Measurements from ENCODE around the gene SMIM32. TPM values are rescaled to one million over a fixed set of nuclear protein-coding genes. Genes with fewer than 3 reads are reported as not detected.

SMIM32 gene
- total RNA-seq, 1 donor from 2014 or later, result 0.30 TPM

DNA sequence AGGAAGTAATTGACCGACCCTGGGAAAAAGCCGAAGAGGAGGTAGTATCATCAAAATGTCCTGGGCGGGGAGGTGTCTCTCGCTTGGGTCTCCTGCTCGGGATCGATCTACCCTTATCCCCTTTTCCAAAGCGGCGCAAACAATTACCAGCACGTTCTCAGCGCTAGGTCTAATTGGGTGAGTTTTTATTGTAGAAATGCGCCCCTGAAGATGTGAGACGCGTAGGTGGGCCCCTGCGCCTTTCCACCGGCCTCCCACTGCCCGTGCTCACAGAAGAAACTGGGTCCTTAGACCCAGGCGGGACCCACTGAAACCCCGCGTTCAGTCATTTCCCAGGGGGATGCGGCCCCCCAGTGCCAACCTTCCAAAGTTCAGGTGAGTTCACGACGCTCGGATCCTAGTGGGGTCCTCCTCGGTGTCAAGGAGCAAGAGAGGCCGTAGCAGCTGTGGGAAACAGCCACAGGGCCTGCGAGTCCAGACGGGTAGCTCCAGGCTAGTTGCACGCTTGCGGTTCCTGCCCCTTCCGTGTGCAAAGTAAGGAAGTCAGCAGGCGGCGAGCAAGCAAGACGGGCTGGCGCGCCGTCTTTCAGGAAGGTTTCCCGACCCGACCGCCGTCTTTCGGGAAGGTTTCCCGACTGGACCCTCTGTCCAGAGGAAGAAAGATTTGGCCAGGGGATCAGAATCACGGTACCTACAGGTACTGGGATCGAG lies 1.5 kb downstream of the SMIM32 start:
- H4K20me1 ChIP-seq (ENCODE audit: insufficient read depth, low read length), result peaks cover 37% of the 10 kb centered on the region
- no peaks in the 10 kb centered on the region for H3K36me3 ChIP-seq (ENCODE audit: insufficient read depth, low read length)
- H3K9me3 Mint-ChIP-seq (ENCODE audit: unreplicated experiment), result peaks cover 2% of the 10 kb centered on the region
- H3K4me3 ChIP-seq (ENCODE audit: insufficient read depth, low read depth, low read length), result peak overlapping the region; percentile 50
- peaks cover 38% of the 10 kb centered on the region for H3K27me3 Mint-ChIP-seq (ENCODE audit: low read depth, unreplicated experiment)
- peaks cover 14% of the 10 kb centered on the region for H3K4me1 ChIP-seq (ENCODE audit: insufficient read depth, low read length)
- no peak for TF ChIP-seq EZH2 (IDR thresholded peaks at IDR 0.05; ENCODE audit: insufficient read depth, low read length)
- TF ChIP-seq, protein P1, sequence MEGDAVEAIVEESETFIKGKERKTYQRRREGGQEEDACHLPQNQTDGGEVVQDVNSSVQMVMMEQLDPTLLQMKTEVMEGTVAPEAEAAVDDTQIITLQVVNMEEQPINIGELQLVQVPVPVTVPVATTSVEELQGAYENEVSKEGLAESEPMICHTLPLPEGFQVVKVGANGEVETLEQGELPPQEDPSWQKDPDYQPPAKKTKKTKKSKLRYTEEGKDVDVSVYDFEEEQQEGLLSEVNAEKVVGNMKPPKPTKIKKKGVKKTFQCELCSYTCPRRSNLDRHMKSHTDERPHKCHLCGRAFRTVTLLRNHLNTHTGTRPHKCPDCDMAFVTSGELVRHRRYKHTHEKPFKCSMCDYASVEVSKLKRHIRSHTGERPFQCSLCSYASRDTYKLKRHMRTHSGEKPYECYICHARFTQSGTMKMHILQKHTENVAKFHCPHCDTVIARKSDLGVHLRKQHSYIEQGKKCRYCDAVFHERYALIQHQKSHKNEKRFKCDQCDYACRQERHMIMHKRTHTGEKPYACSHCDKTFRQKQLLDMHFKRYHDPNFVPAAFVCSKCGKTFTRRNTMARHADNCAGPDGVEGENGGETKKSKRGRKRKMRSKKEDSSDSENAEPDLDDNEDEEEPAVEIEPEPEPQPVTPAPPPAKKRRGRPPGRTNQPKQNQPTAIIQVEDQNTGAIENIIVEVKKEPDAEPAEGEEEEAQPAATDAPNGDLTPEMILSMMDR (IDR thresholded peaks at IDR 0.05; ENCODE audit: insufficient read depth, low read depth, low read length), result no peak
- peaks cover 22% of the 10 kb centered on the region for H3K36me3 Mint-ChIP-seq (ENCODE audit: low read depth, unreplicated experiment)
- no peaks in the 10 kb centered on the region for H3K79me2 ChIP-seq (ENCODE audit: insufficient read depth, low read length)
- FAIRE-seq (no peak), DNase-seq (ENCODE audit: low read depth) (peak; percentile 33)
- H3K4me1 Mint-ChIP-seq (ENCODE audit: low read depth, unreplicated experiment), result peaks cover 11% of the 10 kb centered on the region
- peak overlapping the region; percentile 18 for H3K27ac Mint-ChIP-seq (ENCODE audit: unreplicated experiment)
- H3K9ac ChIP-seq (ENCODE audit: low read length), result no peak overlapping the region
- no peaks in the 10 kb centered on the region for H3K9me3 ChIP-seq (ENCODE audit: insufficient read depth, low read depth, low read length)
- no peak overlapping the region for H3K27ac ChIP-seq (ENCODE audit: low read depth, low read length)
- peaks cover 44% of the 10 kb centered on the region for H3K27me3 ChIP-seq (ENCODE audit: insufficient read depth, low read length)
- peak overlapping the region; percentile 83 for H3K4me2 ChIP-seq (ENCODE audit: low read length)
- peak overlapping the region; percentile 41 for H3K4me3 Mint-ChIP-seq (ENCODE audit: unreplicated experiment)
- H2AFZ ChIP-seq (ENCODE audit: low read depth, low read length), result no peak overlapping the region

DNA sequence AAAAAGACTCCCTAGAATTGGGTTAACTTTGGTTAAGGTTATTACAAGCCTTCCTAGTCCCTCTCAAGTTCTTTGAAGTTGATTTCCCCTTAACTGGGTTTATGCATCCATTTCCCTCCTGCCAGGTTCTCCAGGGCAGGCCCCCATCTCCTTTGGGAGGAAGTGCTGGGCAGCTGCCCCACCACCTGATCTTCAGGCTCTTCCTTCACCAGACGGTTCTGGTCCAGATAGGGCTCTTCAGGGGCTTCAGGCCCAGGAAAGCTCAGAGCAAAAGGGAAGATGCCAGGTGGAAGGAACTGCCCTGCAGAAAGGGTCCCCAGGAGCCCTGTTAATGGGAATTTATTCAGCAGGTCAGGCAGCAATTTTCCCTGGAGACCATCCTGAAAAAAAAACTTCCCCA lies 2.1 kb downstream of the SMIM32 start:
- no peak overlapping the region for H2AFZ ChIP-seq (ENCODE audit: low read depth, low read length)
- peaks cover 38% of the 10 kb centered on the region for H3K27me3 Mint-ChIP-seq (ENCODE audit: low read depth, unreplicated experiment)
- DNase-seq (ENCODE audit: low read depth) (no peak), FAIRE-seq (no peak)
- H3K4me3 Mint-ChIP-seq (ENCODE audit: unreplicated experiment), result no peak overlapping the region
- H3K79me2 ChIP-seq (ENCODE audit: insufficient read depth, low read length), result no peaks in the 10 kb centered on the region
- H3K27ac Mint-ChIP-seq (ENCODE audit: unreplicated experiment), result no peak overlapping the region
- peaks cover 2% of the 10 kb centered on the region for H3K9me3 Mint-ChIP-seq (ENCODE audit: unreplicated experiment)
- no peaks in the 10 kb centered on the region for H3K36me3 ChIP-seq (ENCODE audit: insufficient read depth, low read length)
- H3K4me1 Mint-ChIP-seq (ENCODE audit: low read depth, unreplicated experiment), result peaks cover 5% of the 10 kb centered on the region
- H3K27me3 ChIP-seq (ENCODE audit: insufficient read depth, low read length), result peaks cover 44% of the 10 kb centered on the region
- no peak overlapping the region for H3K4me3 ChIP-seq (ENCODE audit: insufficient read depth, low read depth, low read length)
- H3K9me3 ChIP-seq (ENCODE audit: insufficient read depth, low read depth, low read length), result no peaks in the 10 kb centered on the region
- peaks cover 42% of the 10 kb centered on the region for H4K20me1 ChIP-seq (ENCODE audit: insufficient read depth, low read length)
- no peak overlapping the region for H3K4me2 ChIP-seq (ENCODE audit: low read length)
- H3K9ac ChIP-seq (ENCODE audit: low read length), result no peak overlapping the region
- H3K27ac ChIP-seq (ENCODE audit: low read depth, low read length), result no peak overlapping the region
- H3K4me1 ChIP-seq (ENCODE audit: insufficient read depth, low read length), result peaks cover 9% of the 10 kb centered on the region
- H3K36me3 Mint-ChIP-seq (ENCODE audit: low read depth, unreplicated experiment), result peaks cover 24% of the 10 kb centered on the region
- TF ChIP-seq, protein P1 (IDR thresholded peaks at IDR 0.05; ENCODE audit: insufficient read depth, low read depth, low read length), result no peak
- no peak for TF ChIP-seq EZH2 (IDR thresholded peaks at IDR 0.05; ENCODE audit: insufficient read depth, low read length)

DNA sequence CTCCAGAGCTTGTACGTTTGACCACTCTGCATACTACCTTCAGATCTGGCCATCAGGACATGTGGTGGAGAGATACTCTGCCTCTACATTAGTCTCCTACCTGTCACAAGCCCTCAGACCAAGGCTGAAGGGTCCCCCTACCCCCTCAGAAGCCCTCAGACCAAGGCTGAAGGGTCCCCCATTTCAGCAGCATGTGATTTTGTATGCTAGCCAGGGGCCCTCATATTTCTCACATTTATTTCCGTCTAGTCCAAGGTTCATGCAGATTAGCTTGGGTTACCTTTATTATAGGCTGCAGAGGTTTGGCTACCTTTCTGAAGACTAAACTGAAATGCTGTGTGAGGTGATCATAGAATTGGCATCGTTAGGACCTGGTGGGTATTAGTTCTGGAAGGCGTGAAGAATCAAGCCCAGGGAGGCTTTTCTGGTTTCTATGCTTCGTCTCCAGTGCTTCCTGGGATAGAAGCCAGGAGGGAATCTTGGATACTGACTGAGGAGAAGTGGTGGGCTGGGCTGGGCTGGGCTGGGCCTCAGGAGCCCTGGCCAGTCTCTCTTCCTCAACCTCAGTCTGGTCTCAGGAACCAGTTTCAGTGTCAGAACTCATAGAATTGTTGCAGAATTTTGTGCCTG lies 2.8 kb downstream of the SMIM32 start:
- Histone ChIP-seq H3K27ac (ENCODE audit: low read depth, low read length) (no peak overlapping the region), H3K9me3 (ENCODE audit: insufficient read depth, low read depth, low read length) (no peaks in the 10 kb centered on the region), H3K9ac (ENCODE audit: low read length) (no peak overlapping the region), H3K27me3 (ENCODE audit: insufficient read depth, low read length) (peaks cover 44% of the 10 kb centered on the region), H3K4me2 (ENCODE audit: low read length) (no peak overlapping the region), H4K20me1 (ENCODE audit: insufficient read depth, low read length) (peaks cover 48% of the 10 kb centered on the region), H3K36me3 (ENCODE audit: insufficient read depth, low read length) (no peaks in the 10 kb centered on the region), H2AFZ (ENCODE audit: low read depth, low read length) (no peak overlapping the region), H3K4me3 (ENCODE audit: insufficient read depth, low read depth, low read length) (no peak overlapping the region), H3K4me1 (ENCODE audit: insufficient read depth, low read length) (peaks cover 9% of the 10 kb centered on the region), H3K79me2 (ENCODE audit: insufficient read depth, low read length) (no peaks in the 10 kb centered on the region)
- H3K4me1 Mint-ChIP-seq (ENCODE audit: low read depth, unreplicated experiment), result peaks cover 3% of the 10 kb centered on the region
- FAIRE-seq, result no peak
- no peak for DNase-seq (ENCODE audit: low read depth)
- H3K27me3 Mint-ChIP-seq (ENCODE audit: low read depth, unreplicated experiment), result peaks cover 36% of the 10 kb centered on the region
- H3K4me3 Mint-ChIP-seq (ENCODE audit: unreplicated experiment), result no peak overlapping the region
- peaks cover 2% of the 10 kb centered on the region for H3K9me3 Mint-ChIP-seq (ENCODE audit: unreplicated experiment)
- H3K36me3 Mint-ChIP-seq (ENCODE audit: low read depth, unreplicated experiment), result peaks cover 26% of the 10 kb centered on the region
- no peak for TF ChIP-seq EZH2 (IDR thresholded peaks at IDR 0.05; ENCODE audit: insufficient read depth, low read length)
- TF ChIP-seq, protein P1 (IDR thresholded peaks at IDR 0.05; ENCODE audit: insufficient read depth, low read depth, low read length), result no peak
- no peak overlapping the region for H3K27ac Mint-ChIP-seq (ENCODE audit: unreplicated experiment)
